ENCODE results near the gene SEMA3C. TPM values are rescaled to one million over a fixed set of nuclear protein-coding genes. Genes with fewer than 3 reads are reported as not detected.
A peak's percentile ranks its signal among the peaks of the same experiment; 100 is the strongest.

The SEMA3C gene
- total RNA-seq, 2 donors from 2014 or later = 37.4 to 44.1 TPM

DNA sequence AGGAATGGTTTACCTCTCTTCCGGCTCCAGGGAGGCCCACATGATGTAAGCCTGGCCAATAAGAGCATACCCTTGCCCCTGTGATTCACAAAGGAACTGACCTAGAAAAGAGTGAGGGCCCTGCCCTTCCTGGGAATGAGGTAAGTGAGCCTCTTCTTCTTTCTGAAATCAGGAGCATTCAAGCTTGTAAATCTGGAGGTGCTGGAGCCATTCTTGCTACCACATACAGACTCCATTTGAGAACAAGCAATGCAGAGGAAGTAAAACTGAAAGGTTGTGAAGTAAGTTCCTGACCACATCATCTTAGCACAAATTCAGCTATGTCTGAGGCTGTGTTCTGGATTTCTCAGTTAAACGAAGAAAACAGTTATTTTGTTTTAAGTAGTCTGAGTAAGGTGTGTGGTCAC lies 148.2 kb downstream of the SEMA3C start:
- DNase-seq (no peak), ATAC-seq (peak in 1 of 2 donors; percentile 14)
- intact Hi-C loops (cut with DNase I) = no loop called here

DNA sequence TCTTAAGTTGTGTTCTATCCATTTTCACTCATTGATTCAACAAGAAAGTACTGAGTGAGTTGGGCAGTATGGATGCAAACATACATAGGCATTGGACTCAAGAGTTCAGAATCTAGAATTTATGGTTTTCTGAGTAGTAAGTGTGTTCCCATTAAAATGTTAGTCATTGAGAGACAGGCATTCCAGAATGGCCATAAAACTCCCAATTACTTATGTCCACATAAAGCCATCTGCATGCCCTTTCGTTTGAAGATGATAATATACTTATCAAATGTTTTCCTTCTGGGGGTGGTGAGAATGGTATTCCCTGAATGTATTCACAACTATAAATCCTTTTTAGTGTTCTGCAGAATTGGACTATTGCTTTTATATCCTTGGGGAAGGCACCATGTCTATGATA lies 148.8 kb downstream of the SEMA3C start:
- no peak for ATAC-seq
- DNase-seq = no peak
- intact Hi-C loops (cut with DNase I) = no loop called here

GRCh38 chr7:80768756-80769155 lies 150.1 kb downstream of the SEMA3C start:
- DNase-seq (no peak), ATAC-seq (no peak)
- intact Hi-C loops (cut with DNase I) = no loop called here

- intact Hi-C loops (cut with DNase I) = no loop called here
- no peak for ATAC-seq
- DNase-seq = no peak
Observed at GRCh38 chr7:80767654-80768053, 151.2 kb downstream of the SEMA3C start.

GRCh38 chr7:80766724-80767123 lies 152.1 kb downstream of the SEMA3C start:
- intact Hi-C loops (cut with DNase I) = no loop called here
- ATAC-seq (peak in 1 of 2 donors; percentile 12), DNase-seq (no peak)

GRCh38 chr7:80764132-80764531 lies 154.7 kb downstream of the SEMA3C start:
- ATAC-seq (peak; percentile 50 to 74), DNase-seq (no peak)
- intact Hi-C loops (cut with DNase I) = no loop called here

DNA sequence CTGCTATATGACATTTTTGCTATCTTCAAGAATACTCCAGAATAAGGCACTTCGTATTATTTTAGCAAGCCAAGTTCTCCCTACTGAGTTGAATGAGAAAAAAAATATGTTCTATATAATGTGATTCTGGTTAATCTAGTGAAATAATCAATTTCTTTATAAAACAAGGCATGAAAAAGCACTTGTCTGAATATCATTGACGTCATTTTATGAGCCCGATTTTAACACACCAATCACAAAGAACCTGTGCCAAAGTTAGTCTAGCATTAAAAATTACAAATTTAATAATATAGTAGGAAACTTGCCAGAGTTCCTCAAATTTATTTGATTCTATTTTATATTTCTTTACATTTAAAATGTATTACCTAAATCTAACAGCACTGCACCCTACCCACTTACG lies 155.1 kb downstream of the SEMA3C start:
- ATAC-seq (no peak), DNase-seq (no peak)
- intact Hi-C loops (cut with DNase I) = no loop called here

- intact Hi-C loops (cut with DNase I) = no loop called here
- ATAC-seq = no peak
- DNase-seq = no peak
Observed at GRCh38 chr7:80763289-80763688, 155.6 kb downstream of the SEMA3C start.

GRCh38 chr7:80760292-80760691 lies 158.6 kb downstream of the SEMA3C start:
- ATAC-seq = no peak
- no peak for DNase-seq
- intact Hi-C loops (cut with DNase I) = no loop called here

DNA sequence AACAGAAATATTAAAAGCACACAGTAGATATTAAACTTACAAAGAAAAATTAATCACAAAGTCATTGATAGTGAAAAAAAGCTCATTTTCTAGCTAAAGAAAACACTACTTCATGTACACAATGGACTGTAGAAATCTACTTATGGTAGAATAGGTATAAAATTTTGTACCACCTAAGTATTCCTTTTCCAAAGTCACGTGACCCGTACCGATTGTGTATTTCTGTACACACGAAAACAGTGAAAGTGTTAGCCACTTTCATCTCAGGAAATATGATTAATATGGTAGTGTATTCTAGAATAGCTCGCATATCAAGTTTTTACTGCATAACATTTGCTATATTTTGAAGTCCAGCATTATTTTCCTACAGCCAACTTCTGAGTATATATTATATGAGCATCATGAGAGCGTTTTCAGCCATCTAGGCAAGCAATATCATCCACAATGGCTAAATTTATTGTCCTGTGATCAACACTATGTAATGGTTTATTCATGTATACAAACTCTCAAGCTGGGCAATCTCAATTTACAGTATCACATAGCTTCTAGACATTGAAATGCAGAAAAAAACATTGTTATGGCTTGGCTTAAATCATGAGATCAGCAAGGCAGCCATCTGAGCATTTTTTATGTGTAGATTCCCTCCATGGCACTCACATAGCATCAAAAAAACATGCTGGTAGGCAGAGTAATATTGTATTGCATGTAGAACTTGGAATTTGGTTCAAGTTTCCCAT lies 165.7 kb downstream of the SEMA3C start:
- ATAC-seq (no peak), DNase-seq (no peak)
- intact Hi-C loops (cut with DNase I) = no loop called here

DNA sequence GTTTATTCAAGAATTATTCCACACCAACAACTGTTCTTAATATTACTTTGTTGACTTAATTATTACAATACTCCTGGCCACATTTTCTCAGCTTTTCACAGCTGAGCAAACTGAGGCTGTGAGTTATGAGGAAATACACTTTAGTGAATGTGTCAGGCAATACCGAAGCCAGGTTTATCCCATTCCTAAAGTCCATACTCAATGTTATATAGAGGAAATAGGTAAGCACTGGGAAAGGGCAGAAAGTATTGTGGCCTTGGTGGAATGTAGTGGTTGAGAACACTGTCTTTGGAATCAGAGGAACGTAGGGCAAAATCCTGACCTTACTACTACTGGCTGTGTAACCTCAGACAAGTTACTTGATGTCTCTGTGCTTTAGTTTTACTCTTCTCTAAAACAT lies 169.6 kb downstream of the SEMA3C start:
- intact Hi-C loops (cut with DNase I) = no loop called here
- ATAC-seq (no peak), DNase-seq (no peak)

GRCh38 chr7:80748363-80749042 lies 170.3 kb downstream of the SEMA3C start:
- ATAC-seq (no peak), DNase-seq (no peak)
- intact Hi-C loops (cut with DNase I) = no loop called here

GRCh38 chr7:80740778-80741545 lies 177.9 kb downstream of the SEMA3C start:
- no peak for ATAC-seq
- intact Hi-C loops (cut with DNase I) = no loop called here
- DNase-seq = no peak

- intact Hi-C loops (cut with DNase I) = no loop called here
- no peak for ATAC-seq
- DNase-seq = no peak
Observed at GRCh38 chr7:80736371-80737125, 182.3 kb downstream of the SEMA3C start.

DNA sequence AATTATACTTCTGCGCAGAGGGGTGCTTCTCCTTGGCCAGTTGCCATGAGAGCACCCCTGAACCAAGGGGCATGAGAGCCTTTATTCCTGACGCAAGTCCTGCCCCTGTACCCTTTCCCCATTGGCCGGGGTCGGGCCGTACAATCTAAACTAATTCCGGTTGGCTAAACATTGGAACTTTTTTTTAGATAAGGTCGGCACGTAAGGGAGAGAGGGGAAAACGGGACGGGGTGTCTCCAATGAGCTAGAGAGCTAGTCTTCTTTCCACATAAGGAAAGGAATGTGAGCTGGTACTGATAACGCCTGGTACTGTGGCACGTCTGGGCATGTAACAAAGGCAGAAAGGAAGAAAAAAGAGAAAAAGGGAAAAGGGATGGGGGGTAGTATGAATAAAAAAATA lies 183.5 kb downstream of the SEMA3C start:
- ATAC-seq (peak in 1 of 2 donors; percentile 44), DNase-seq (no peak)
- intact Hi-C loops (cut with DNase I) = no loop called here

DNA sequence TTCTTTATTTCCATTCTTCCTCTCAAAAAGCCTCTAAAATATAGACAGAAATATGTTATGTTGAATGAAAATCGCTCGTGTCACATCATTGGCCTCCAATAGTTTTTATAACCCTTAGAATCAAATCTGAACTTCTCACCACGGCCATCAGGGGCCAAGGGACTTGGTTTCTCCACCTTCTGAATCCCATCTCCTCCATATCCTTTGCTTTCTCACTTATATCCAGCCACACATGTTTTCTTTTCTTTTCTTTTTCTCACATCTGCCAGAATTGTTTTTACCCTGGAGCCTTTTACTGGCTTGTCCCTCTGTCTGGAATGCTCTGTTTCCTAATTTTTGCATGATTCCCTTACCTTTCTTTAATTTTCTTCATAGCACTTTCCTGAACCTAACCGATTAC lies 184.8 kb downstream of the SEMA3C start:
- intact Hi-C loops (cut with DNase I) = no loop called here
- DNase-seq (no peak), ATAC-seq (no peak)

DNA sequence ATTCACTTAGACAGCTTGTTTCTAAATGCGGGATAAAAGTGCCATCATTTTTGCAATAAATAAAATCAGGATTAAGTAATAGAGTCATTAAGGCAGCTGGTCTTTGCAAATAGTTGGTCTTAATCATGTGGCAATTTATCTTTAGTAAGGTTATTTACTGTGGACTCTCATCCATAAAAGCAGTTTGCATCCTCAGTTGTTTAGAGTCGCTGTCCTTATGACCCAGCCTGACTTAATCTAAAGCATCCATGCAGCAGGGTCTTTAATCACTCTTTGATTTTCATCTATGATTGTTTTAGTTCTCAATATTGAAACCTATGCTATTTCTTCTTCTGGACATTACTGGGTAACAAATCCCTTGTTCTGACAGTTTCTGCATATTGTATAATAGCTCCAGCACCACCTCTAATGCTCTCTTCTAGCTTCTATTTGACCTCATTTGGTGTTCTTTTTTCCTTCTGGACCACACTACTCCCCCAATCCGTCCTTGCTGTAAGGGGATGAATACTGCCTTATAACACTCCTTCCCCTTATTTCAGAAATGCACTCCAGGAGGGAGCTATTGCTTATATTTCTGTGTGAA lies 185.4 kb downstream of the SEMA3C start:
- ATAC-seq (no peak), DNase-seq (no peak)
- intact Hi-C loops (cut with DNase I) = no loop called here

DNA sequence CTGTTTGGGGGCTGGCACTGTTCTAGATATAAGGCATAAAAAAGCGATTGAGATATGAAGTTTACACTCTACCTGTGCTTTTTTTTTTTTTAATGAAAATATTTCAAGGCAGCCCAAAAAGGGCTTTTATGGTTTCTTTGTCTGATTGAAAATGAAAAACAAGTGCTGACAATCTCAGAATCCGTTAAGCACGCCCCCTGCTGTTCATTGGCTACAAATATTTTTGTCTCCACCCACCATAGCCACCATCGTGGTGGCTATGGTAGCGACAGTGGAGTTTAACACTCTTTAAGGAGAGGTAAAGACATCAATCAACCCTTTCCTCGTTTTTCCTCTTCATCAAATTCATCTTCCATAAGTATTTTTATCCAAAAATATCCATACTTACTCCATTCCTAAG lies 186.2 kb downstream of the SEMA3C start:
- DNase-seq = no peak
- ATAC-seq = no peak
- intact Hi-C loops (cut with DNase I) = no loop called here

DNA sequence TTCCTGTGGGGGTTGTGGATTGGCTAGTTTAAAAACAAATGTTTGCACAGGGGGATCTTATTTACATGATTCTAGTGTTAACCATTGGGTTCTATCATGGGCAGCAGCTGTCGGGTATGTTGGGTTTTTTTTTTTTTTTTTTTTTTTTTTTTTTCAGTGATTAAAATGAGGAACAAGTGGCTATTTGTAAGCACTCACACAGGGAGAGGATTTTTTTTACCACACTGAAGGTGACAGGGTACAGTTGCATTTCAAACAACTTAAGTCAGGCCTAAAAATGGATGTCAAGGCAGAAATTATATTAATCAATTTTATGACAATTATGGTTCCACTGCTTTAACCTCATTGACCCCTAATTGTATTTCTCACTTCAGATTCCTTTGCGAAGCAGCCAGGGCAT lies 187.6 kb downstream of the SEMA3C start:
- intact Hi-C loops (cut with DNase I) = no loop called here
- ATAC-seq (no peak), DNase-seq (no peak)

Data from left cardiac atrium (tissue), 4 donors.